Measurements from ENCODE around the gene TIMM17A. TPM values are rescaled to one million over a fixed set of nuclear protein-coding genes. Genes with fewer than 3 reads are reported as not detected.
A peak's percentile ranks its signal among the peaks of the same experiment; 100 is the strongest.

Gene TIMM17A
- total RNA-seq, 1 donor = 59.6 TPM

DNA sequence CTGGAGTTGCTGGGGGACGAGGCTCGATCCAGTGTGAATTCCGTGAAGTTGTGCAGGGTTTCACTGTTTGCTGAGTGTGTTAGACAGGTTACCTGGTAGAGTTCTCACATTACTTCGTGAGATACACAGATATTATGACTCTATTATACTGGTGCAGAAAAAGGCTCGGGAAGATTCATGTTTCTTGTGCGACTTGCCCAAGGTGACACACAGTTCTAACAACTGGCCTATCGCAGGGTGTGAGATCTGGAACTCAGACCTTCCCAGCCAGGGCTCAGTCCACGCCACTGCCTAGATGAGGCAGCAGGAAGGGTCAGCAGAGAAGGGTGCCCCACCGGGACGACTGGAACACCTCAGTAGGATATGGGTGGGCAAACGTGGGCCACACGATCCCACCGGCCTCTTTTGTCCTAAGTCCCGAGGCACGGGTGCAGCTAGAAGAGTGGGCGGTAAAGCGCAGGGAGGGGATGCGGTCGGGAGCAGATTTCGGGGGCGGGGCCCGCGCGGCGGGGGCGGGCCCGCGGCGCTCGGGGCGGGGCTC lies 26.8 kb downstream of the TIMM17A start:
- H3K4me3 ChIP-seq (ENCODE audit: low read depth, low read length) = peak overlapping the region; percentile 73
- TF ChIP-seq, protein P1, sequence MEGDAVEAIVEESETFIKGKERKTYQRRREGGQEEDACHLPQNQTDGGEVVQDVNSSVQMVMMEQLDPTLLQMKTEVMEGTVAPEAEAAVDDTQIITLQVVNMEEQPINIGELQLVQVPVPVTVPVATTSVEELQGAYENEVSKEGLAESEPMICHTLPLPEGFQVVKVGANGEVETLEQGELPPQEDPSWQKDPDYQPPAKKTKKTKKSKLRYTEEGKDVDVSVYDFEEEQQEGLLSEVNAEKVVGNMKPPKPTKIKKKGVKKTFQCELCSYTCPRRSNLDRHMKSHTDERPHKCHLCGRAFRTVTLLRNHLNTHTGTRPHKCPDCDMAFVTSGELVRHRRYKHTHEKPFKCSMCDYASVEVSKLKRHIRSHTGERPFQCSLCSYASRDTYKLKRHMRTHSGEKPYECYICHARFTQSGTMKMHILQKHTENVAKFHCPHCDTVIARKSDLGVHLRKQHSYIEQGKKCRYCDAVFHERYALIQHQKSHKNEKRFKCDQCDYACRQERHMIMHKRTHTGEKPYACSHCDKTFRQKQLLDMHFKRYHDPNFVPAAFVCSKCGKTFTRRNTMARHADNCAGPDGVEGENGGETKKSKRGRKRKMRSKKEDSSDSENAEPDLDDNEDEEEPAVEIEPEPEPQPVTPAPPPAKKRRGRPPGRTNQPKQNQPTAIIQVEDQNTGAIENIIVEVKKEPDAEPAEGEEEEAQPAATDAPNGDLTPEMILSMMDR (IDR thresholded peaks at IDR 0.05; ENCODE audit: insufficient read depth, low read length) = no peak
- peak; percentile 47 for DNase-seq (ENCODE audit: low read depth)

GRCh38 chr1:201982623-201983379 lies 27.5 kb downstream of the TIMM17A start, which contains the start of gene RNPEP:
Gene RNPEP, plus strand, starts transcription at chr1:201982648. Its CDS starts 19 bp downstream, at chr1:201982667.
- peak within 1 kb of the TSS; percentile 73 for H3K4me3 ChIP-seq (ENCODE audit: low read depth, low read length)
- DNase-seq (ENCODE audit: low read depth) = peak; percentile 81
- TF ChIP-seq, protein P1 (IDR thresholded peaks at IDR 0.05; ENCODE audit: insufficient read depth, low read length) = peak; percentile 2

GRCh38 chr1:201983380-201983805 lies 28.1 kb downstream of the TIMM17A start:
- TF ChIP-seq, protein P1 (IDR thresholded peaks at IDR 0.05; ENCODE audit: insufficient read depth, low read length) = no peak
- DNase-seq (ENCODE audit: low read depth) = no peak
- H3K4me3 ChIP-seq (ENCODE audit: low read depth, low read length) = peak overlapping the region; percentile 73

GRCh38 chr1:201984446-201984845 lies 29.1 kb downstream of the TIMM17A start:
- no peak for DNase-seq (ENCODE audit: low read depth)
- no peak overlapping the region for H3K4me3 ChIP-seq (ENCODE audit: low read depth, low read length)
- TF ChIP-seq, protein P1 (IDR thresholded peaks at IDR 0.05; ENCODE audit: insufficient read depth, low read length) = no peak

DNA sequence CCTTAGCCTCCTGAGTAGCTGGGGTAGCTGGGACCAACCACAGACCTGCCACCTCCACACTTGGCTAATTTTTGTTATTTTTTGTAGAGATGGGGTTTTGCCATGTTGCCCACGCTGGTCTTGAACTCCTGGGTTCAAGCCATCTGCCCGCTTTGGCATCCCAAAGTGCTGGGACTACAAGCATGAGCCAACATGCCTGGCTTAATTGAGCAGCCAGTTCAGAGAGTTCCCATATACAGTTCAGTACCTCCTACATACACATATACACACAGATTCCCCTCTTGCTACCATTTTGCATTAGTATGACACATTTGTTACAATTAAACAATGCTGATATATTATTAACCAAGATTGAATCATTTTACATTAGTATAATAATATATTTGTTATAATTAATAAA lies 30.1 kb downstream of the TIMM17A start:
- TF ChIP-seq, protein P1 (IDR thresholded peaks at IDR 0.05; ENCODE audit: insufficient read depth, low read length) = no peak
- no peak for DNase-seq (ENCODE audit: low read depth)
- no peak overlapping the region for H3K4me3 ChIP-seq (ENCODE audit: low read depth, low read length)

- DNase-seq (ENCODE audit: low read depth) = no peak
- TF ChIP-seq, protein P1 (IDR thresholded peaks at IDR 0.05; ENCODE audit: insufficient read depth, low read length) = no peak
- H3K4me3 ChIP-seq (ENCODE audit: low read depth, low read length) = no peak overlapping the region
These were observed 33.3 kb downstream of the TIMM17A start for GRCh38 chr1:201988601-201989000.

Data from fibroblast of the aortic adventitia (primary cell).